ENCODE results near the gene MAML3.

DNA sequence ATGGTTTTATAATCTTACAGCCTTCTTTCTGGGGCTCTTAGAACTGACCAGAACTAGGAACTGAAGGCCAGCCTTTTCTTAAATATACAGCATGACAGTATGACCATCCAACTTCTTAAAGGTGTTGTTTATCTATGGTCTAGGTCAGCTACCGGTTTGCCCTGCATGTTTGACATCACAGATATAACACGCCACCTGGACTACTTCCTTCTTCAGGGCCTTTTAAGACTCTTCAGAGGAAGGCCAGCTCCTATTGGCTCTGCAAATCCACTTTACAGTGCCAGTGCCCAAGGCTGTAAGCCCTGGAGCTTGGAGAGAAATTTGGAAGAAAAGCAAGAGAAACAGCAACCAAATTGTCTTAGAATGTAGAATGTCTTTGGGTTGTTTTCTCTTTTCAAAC lies 302.9 kb downstream of the MAML3 start:
- TF ChIP-seq, protein P1, sequence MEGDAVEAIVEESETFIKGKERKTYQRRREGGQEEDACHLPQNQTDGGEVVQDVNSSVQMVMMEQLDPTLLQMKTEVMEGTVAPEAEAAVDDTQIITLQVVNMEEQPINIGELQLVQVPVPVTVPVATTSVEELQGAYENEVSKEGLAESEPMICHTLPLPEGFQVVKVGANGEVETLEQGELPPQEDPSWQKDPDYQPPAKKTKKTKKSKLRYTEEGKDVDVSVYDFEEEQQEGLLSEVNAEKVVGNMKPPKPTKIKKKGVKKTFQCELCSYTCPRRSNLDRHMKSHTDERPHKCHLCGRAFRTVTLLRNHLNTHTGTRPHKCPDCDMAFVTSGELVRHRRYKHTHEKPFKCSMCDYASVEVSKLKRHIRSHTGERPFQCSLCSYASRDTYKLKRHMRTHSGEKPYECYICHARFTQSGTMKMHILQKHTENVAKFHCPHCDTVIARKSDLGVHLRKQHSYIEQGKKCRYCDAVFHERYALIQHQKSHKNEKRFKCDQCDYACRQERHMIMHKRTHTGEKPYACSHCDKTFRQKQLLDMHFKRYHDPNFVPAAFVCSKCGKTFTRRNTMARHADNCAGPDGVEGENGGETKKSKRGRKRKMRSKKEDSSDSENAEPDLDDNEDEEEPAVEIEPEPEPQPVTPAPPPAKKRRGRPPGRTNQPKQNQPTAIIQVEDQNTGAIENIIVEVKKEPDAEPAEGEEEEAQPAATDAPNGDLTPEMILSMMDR (IDR thresholded peaks at IDR 0.05; ENCODE audit: low read length) = no peak
- TF ChIP-seq EZH2 (IDR thresholded peaks at IDR 0.05; ENCODE audit: borderline replicate concordance, low read length) = no peak
